Measurements from ENCODE around the gene JAG2. TPM values are rescaled to one million over a fixed set of nuclear protein-coding genes. Genes with fewer than 3 reads are reported as not detected.
"Not testable (repeated sequence)": the region's sequence is repeated elsewhere in the genome, so short reads cannot be mapped to it uniquely, and the experiment has no call there.

The JAG2 gene
- total RNA-seq, 6 experiments from 2014 or later = 0.23 to 0.76 (median 0.42) TPM

GRCh38 chr14:105116451-105117256 lies 51.9 kb downstream of the JAG2 start:
- peaks cover 9% of the 10 kb centered on the region; the same call in 1 of the 2 replicates for H3K9me3 Mint-ChIP-seq
- no peaks in the 10 kb centered on the region; the same call in 1 of the 2 replicates for H3K36me3 Mint-ChIP-seq (ENCODE audit: low read depth)
- TF ChIP-seq, protein P1, sequence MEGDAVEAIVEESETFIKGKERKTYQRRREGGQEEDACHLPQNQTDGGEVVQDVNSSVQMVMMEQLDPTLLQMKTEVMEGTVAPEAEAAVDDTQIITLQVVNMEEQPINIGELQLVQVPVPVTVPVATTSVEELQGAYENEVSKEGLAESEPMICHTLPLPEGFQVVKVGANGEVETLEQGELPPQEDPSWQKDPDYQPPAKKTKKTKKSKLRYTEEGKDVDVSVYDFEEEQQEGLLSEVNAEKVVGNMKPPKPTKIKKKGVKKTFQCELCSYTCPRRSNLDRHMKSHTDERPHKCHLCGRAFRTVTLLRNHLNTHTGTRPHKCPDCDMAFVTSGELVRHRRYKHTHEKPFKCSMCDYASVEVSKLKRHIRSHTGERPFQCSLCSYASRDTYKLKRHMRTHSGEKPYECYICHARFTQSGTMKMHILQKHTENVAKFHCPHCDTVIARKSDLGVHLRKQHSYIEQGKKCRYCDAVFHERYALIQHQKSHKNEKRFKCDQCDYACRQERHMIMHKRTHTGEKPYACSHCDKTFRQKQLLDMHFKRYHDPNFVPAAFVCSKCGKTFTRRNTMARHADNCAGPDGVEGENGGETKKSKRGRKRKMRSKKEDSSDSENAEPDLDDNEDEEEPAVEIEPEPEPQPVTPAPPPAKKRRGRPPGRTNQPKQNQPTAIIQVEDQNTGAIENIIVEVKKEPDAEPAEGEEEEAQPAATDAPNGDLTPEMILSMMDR (IDR thresholded peaks at IDR 0.05) = no peak
- peaks cover 22% of the 10 kb centered on the region for H3K27me3 Mint-ChIP-seq (ENCODE audit: insufficient read depth)
- no peak overlapping the region for H3K27ac Mint-ChIP-seq
- no peaks in the 10 kb centered on the region for H3K4me1 Mint-ChIP-seq (ENCODE audit: low read depth)
- DNase-seq = no peak
- no peak overlapping the region for H3K4me3 Mint-ChIP-seq

- H3K27me3 Mint-ChIP-seq (ENCODE audit: insufficient read depth) = peaks cover 30% of the 10 kb centered on the region
- not testable (repeated sequence) for H3K4me1 Mint-ChIP-seq (ENCODE audit: low read depth); DNase-seq; H3K4me3 Mint-ChIP-seq; H3K9me3 Mint-ChIP-seq; H3K36me3 Mint-ChIP-seq (ENCODE audit: low read depth); H3K27ac Mint-ChIP-seq
These were observed 59.3 kb downstream of the JAG2 start for GRCh38 chr14:105109243-105109642.

- Mint-ChIP-seq H3K9me3 (peaks cover 5% of the 10 kb centered on the region; the same call in 1 of the 2 replicates), H3K27ac (no peak overlapping the region), H3K36me3 (ENCODE audit: low read depth) (0 out of 2 replicates have a peak, but pooled peaks cover 5% of the 10 kb centered on the region), H3K4me3 (no peak overlapping the region), H3K4me1 (ENCODE audit: low read depth) (no peaks in the 10 kb centered on the region), H3K27me3 (ENCODE audit: insufficient read depth) (peaks cover 32% of the 10 kb centered on the region)
- no peak for DNase-seq
- TF ChIP-seq, protein P1 (IDR thresholded peaks at IDR 0.05) = no peak
These were observed 60.1 kb downstream of the JAG2 start for GRCh38 chr14:105108516-105108864.

DNA sequence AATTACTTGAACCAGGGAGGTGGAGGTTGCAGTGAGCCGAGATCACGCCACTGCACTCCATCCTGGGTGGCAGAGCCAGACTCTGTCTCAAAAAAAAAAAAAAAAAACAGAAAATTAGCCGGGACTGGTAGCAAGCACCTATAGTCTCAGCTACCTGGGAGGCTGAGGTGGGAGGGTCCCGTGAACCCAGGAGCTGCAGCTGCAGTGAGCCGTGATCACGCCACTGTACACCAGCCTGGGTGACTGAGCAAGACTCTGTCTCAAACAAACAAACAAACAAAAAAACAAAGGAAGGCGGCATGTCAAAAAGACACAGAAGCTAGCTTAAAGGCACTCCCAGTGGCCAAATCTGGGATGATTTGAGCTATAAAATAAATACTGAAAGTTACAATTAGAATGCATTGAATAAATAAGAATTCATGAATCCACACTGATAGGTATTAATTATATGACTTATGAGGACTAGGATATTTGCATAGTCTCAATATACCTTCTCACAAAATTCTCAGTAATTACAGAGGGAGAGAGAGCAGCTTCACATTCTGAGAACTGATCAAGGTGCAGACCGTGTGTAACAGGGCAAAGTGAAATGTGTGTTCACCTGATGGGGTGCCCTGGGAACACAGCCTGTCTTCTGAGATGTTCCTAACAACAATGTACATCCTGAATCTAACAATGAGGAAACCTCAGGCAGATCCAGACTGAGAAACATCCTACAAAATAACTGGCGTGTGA lies 60.6 kb downstream of the JAG2 start:
- H3K4me3 Mint-ChIP-seq = no peak overlapping the region
- no peak for DNase-seq
- H3K36me3 Mint-ChIP-seq (ENCODE audit: low read depth) = 0 out of 2 replicates have a peak, but pooled peaks cover 6% of the 10 kb centered on the region
- no peak overlapping the region for H3K27ac Mint-ChIP-seq
- TF ChIP-seq, protein P1 (IDR thresholded peaks at IDR 0.05) = no peak
- no peaks in the 10 kb centered on the region for H3K4me1 Mint-ChIP-seq (ENCODE audit: low read depth)
- peaks cover 36% of the 10 kb centered on the region for H3K27me3 Mint-ChIP-seq (ENCODE audit: insufficient read depth)
- H3K9me3 Mint-ChIP-seq = peaks cover 6% of the 10 kb centered on the region; the same call in 1 of the 2 replicates

DNA sequence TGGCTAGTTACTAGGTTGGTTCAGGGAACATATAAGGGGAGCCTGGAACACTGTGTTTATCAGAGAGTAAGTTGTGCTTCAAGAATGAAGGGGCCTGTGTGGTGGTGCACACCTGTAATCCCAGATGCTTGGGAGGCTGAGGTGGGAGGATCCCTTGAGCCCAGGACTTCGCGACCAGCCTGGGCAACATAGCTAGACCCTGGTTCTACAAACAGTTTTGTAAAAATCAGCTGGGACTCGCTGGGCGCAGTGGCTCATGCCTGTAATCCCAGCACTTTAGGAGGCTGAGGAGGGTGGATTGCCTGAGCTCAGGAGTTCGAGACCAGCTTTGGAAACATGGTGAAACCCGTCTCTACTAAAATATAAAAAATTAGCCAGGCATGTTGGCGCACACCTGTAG lies 61.2 kb downstream of the JAG2 start:
- DNase-seq = no peak
- TF ChIP-seq, protein P1 (IDR thresholded peaks at IDR 0.05) = no peak
- H3K27ac Mint-ChIP-seq = no peak overlapping the region
- H3K36me3 Mint-ChIP-seq (ENCODE audit: low read depth) = 0 out of 2 replicates have a peak, but pooled peaks cover 6% of the 10 kb centered on the region
- no peaks in the 10 kb centered on the region for H3K4me1 Mint-ChIP-seq (ENCODE audit: low read depth)
- peaks cover 38% of the 10 kb centered on the region for H3K27me3 Mint-ChIP-seq (ENCODE audit: insufficient read depth)
- H3K4me3 Mint-ChIP-seq = no peak overlapping the region
- peaks cover 6% of the 10 kb centered on the region; the same call in 1 of the 2 replicates for H3K9me3 Mint-ChIP-seq

DNA sequence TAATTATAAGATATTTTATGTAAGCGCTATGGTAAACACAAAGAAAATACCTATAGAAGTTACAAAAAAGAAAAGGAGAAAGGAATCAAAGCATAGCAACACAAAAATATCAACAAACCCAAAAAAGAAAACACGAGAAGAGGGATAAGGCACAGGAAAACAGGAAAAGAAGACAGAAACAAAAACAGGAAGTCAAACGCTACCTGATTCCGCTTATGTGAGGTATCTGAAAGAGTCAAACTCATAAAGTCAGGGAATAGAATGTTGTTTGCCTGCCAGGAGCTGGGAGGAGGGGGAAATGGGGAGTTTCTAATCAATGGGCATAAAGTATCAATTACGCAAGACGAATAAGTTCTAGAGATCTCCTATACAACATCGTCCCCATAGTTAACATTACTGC lies 63.4 kb downstream of the JAG2 start:
- Mint-ChIP-seq H3K27me3 (ENCODE audit: insufficient read depth) (peaks cover 49% of the 10 kb centered on the region), H3K4me3 (no peak overlapping the region), H3K4me1 (ENCODE audit: low read depth) (no peaks in the 10 kb centered on the region), H3K27ac (no peak overlapping the region), H3K9me3 (peaks cover 6% of the 10 kb centered on the region; the same call in 1 of the 2 replicates), H3K36me3 (ENCODE audit: low read depth) (0 out of 2 replicates have a peak, but pooled peaks cover 6% of the 10 kb centered on the region)
- DNase-seq = no peak
- TF ChIP-seq, protein P1 (IDR thresholded peaks at IDR 0.05) = no peak
